ENCODE data around the gene BSG. TPM values are rescaled to one million over a fixed set of nuclear protein-coding genes. Genes with fewer than 3 reads are reported as not detected.

The BSG gene
- total and polyA plus RNA-seq, 2 experiments from 2014 or later: 957 to 973 TPM

- Mint-ChIP-seq H3K4me3 (peak overlapping the region; percentile 14; the same call in 1 of the 3 replicates), H3K4me1 (peaks cover 24% of the 10 kb centered on the region), H3K27me3 (ENCODE audit: insufficient read depth, low read depth, poor library complexity) (peaks cover 30% of the 10 kb centered on the region), H3K27ac (no peak overlapping the region), H3K36me3 (ENCODE audit: low read depth) (peaks cover 35% of the 10 kb centered on the region), H3K9me3 (peaks cover 5% of the 10 kb centered on the region; the same call in 2 of the 3 replicates)
- peaks cover 55% of the 10 kb centered on the region for H4K20me1 ChIP-seq (replicated peaks; ENCODE audit: insufficient read depth)
- no peaks in the 10 kb centered on the region for H3K9me2 ChIP-seq (ENCODE audit: insufficient read depth)
- H3K4me2 ChIP-seq: peak overlapping the region; percentile 100; the same call in 1 of the 2 replicates
- TF ChIP-seq ZNF114 (CRISPR knock-in tag; IDR thresholded peaks at IDR 0.05): no peak
- TF ChIP-seq STAT1 (IDR thresholded peaks at IDR 0.05; ENCODE audit: unreplicated experiment): no peak
- no peak for TF ChIP-seq POLR2AphosphoS5 (IDR thresholded peaks at IDR 0.05; ENCODE audit: low read depth)
- no peak for TF ChIP-seq ZNF331 (CRISPR knock-in tag; IDR thresholded peaks at IDR 0.05; ENCODE audit: low read depth)
- DNase-seq (ENCODE audit: low spot score) (peak; percentile 18), ATAC-seq (no peak)
- peak overlapping the region; percentile 20; the same call in 1 of the 2 replicates for H3K4me3 ChIP-seq
- H3K79me2 ChIP-seq (replicated peaks; ENCODE audit: insufficient read depth): peaks cover 79% of the 10 kb centered on the region
- peak overlapping the region; percentile 69; the same call in 1 of the 2 replicates for H3K27ac ChIP-seq (ENCODE audit: low read depth)
- no peak overlapping the region for H2AFZ ChIP-seq
- no peaks in the 10 kb centered on the region for H3K27me3 ChIP-seq (ENCODE audit: insufficient read depth)
- H3K4me1 ChIP-seq (ENCODE audit: insufficient read depth): peaks cover 18% of the 10 kb centered on the region
- peaks cover 17% of the 10 kb centered on the region; the same call in 1 of the 2 replicates for H3F3A ChIP-seq (replicated peaks; ENCODE audit: low read depth)
- H3K36me3 ChIP-seq (ENCODE audit: insufficient read depth): no peaks in the 10 kb centered on the region
These were observed 3.4 kb downstream of the BSG start for GRCh38 chr19:575527-576506.

DNA sequence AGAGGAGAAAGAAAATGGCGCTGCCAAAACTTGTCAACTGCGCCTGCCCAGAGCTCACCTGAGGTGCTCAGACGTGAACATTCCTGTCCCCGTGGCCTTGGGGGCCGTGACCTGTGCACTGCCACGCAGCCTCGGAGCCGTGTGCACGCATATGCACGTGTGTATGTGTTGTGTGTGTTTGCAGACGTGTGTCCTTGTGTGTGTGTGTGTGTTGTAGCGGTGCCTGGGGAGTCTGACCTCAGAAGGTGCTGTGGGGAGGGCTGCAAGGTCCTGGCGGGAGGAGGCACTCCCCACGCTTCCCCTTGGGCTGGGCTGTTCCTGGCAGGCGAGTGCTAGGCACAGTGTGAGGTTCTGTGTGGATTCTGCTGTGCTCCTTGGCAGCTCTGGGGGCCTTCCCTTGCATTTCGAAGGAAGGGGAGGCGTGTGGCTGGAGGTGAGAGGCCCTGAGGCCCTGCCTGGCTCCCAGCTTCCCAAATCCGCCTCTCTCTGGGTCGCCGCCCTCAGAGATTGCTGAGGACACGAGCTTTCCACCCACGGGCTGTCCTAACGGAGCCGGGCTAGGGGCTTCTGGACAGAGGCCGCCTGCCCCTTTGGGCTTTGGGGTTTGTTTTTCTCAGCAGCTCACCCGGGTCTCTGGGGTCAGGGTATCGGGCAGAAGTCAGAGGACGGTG is 4.5 kb downstream of the BSG start:
- Mint-ChIP-seq H3K27me3 (ENCODE audit: insufficient read depth, low read depth, poor library complexity) (peaks cover 21% of the 10 kb centered on the region), H3K4me1 (peaks cover 19% of the 10 kb centered on the region), H3K27ac (no peak overlapping the region), H3K36me3 (ENCODE audit: low read depth) (peaks cover 30% of the 10 kb centered on the region), H3K4me3 (no peak overlapping the region; the same call in 2 of the 3 replicates), H3K9me3 (no peaks in the 10 kb centered on the region; the same call in 2 of the 3 replicates)
- H3K27me3 ChIP-seq (ENCODE audit: insufficient read depth): no peaks in the 10 kb centered on the region
- 0 out of 2 replicates have a peak, but pooled peaks cover 10% of the 10 kb centered on the region for H3F3A ChIP-seq (replicated peaks; ENCODE audit: low read depth)
- no peak overlapping the region for H3K4me3 ChIP-seq
- H3K4me2 ChIP-seq: no peak overlapping the region
- peaks cover 79% of the 10 kb centered on the region for H3K79me2 ChIP-seq (replicated peaks; ENCODE audit: insufficient read depth)
- no peak for TF ChIP-seq EZH2 (IDR thresholded peaks at IDR 0.05; ENCODE audit: low read depth, unreplicated experiment)
- TF ChIP-seq STAT1 (IDR thresholded peaks at IDR 0.05; ENCODE audit: unreplicated experiment): no peak
- TF ChIP-seq POLR2AphosphoS5 (IDR thresholded peaks at IDR 0.05; ENCODE audit: low read depth): no peak
- no peak for TF ChIP-seq JUNB (IDR thresholded peaks at IDR 0.05; ENCODE audit: unreplicated experiment)
- no peak for TF ChIP-seq CTCF (conservative IDR thresholded peaks at IDR 0.05; ENCODE audit: low read depth in 2 of 2)
- no peak for TF ChIP-seq NANOG (IDR thresholded peaks at IDR 0.05; ENCODE audit: borderline replicate concordance)
- H3K27ac ChIP-seq (ENCODE audit: low read depth): 0 out of 2 replicates have a peak overlapping the region, but pooled peaks have one; percentile 69
- no peaks in the 10 kb centered on the region; the same call in 1 of the 2 replicates for H3K36me3 ChIP-seq (ENCODE audit: insufficient read depth)
- H3K4me1 ChIP-seq (ENCODE audit: insufficient read depth): peaks cover 18% of the 10 kb centered on the region
- H2AFZ ChIP-seq: no peak overlapping the region
- H4K20me1 ChIP-seq (replicated peaks; ENCODE audit: insufficient read depth): peaks cover 55% of the 10 kb centered on the region
- DNase-seq (ENCODE audit: low spot score) (no peak), ATAC-seq (no peak)
- no peaks in the 10 kb centered on the region for H3K9me2 ChIP-seq (ENCODE audit: insufficient read depth)
